ENCODE results near the gene CCL7.

The CCL7 gene

DNA sequence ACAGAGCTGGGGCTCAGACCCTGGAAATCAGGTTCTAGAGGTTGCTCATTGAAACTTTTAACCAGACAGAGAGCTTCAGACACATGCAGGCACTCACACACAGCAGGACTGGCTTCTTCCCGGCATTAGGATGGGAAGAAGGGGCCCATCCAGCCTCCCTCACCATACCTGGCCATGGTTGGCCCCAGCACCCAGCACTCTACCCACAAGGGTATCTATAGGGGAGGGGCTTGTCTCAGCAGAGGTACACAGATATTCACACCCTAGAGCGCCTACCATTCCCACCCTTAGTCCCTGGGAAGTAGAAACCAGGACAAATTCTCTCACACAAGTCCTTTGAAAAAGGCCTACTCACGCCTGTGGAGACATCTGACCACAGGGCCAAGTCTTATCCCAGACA lies 35.4 kb upstream of the CCL7 start:
- Histone ChIP-seq H3K27ac (ENCODE audit: low read depth, low read length) (no peak overlapping the region), H3K27me3 (ENCODE audit: control insufficient read depth, insufficient read depth, low read length) (no peaks in the 10 kb centered on the region), H3K9me3 (ENCODE audit: control insufficient read depth, insufficient read depth, low read depth, low read length) (peaks cover 14% of the 10 kb centered on the region), H3K4me3 (ENCODE audit: low read depth, low read length) (no peak overlapping the region), H3K9ac (ENCODE audit: low read length) (peak overlapping the region; percentile 48), H3K4me1 (ENCODE audit: control insufficient read depth, insufficient read depth, low read length) (peaks cover 25% of the 10 kb centered on the region), H3K36me3 (ENCODE audit: control insufficient read depth, insufficient read depth, low read length) (no peaks in the 10 kb centered on the region)

- Histone ChIP-seq H3K4me1 (ENCODE audit: control insufficient read depth, insufficient read depth, low read length) (peaks cover 25% of the 10 kb centered on the region), H3K27ac (ENCODE audit: low read depth, low read length) (no peak overlapping the region; the same call in 1 of the 2 replicates), H3K9ac (ENCODE audit: low read length) (no peak overlapping the region), H3K36me3 (ENCODE audit: control insufficient read depth, insufficient read depth, low read length) (no peaks in the 10 kb centered on the region), H3K4me3 (ENCODE audit: low read depth, low read length) (no peak overlapping the region), H3K27me3 (ENCODE audit: control insufficient read depth, insufficient read depth, low read length) (no peaks in the 10 kb centered on the region), H3K9me3 (ENCODE audit: control insufficient read depth, insufficient read depth, low read depth, low read length) (peaks cover 5% of the 10 kb centered on the region; the same call in 1 of the 2 replicates)
Measured at GRCh38 chr17:34235389-34236028, 34.5 kb upstream of the CCL7 start.

DNA sequence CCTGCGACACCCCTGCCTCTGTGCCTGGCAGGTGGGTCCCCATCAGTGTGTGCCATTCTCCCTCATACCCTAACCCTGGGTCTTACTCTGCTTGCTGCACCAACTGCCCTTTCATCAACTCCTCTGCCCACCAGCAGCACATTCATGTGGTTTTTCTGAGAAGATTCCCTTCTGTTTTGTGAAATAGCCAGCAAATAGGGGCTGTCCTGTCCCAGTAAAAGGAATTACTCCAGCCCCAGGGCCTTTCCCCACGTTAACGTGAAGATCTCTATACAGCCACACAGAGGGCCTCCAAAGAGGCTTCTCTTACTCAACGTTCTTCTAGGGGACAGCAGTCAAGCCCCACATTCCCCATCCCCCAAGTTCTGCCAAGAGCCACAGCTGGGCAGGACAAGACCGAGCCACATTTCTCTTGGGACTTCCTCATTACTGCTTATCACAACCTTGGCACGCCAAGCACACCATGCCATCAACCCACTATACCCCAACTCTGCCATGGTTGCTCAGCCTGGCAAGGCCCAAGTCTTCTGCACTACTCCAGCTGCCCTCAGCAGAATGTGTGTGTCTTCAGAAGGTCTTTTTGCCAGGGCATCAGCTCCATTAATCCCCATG lies 33.6 kb upstream of the CCL7 start:
- H3K9ac ChIP-seq (ENCODE audit: low read length) = no peak overlapping the region
- H3K4me1 ChIP-seq (ENCODE audit: control insufficient read depth, insufficient read depth, low read length) = peaks cover 25% of the 10 kb centered on the region
- no peaks in the 10 kb centered on the region for H3K27me3 ChIP-seq (ENCODE audit: control insufficient read depth, insufficient read depth, low read length)
- H3K36me3 ChIP-seq (ENCODE audit: control insufficient read depth, insufficient read depth, low read length) = no peaks in the 10 kb centered on the region
- H3K4me3 ChIP-seq (ENCODE audit: low read depth, low read length) = no peak overlapping the region
- no peak overlapping the region; the same call in 1 of the 2 replicates for H3K27ac ChIP-seq (ENCODE audit: low read depth, low read length)
- peaks cover 3% of the 10 kb centered on the region; the same call in 1 of the 2 replicates for H3K9me3 ChIP-seq (ENCODE audit: control insufficient read depth, insufficient read depth, low read depth, low read length)

DNA sequence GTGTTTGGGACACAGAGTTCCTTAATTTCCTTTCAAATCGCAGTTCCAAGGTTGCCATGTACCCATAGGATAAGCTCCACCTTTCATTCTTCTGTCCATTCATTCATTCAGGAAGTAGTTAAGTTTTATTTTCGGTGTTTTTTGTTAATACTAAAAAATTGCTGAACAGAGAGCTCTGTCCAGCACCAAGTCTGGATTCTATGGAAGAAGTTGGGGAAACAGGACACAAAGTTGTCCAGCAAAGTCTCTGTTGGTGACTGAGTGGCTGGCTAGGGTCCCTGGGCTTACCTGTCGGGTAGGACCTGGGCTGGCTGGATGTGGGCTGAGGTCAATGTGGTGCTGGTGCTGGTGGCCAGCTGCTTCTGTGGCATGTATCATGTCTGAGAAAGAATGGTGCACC lies 32.6 kb upstream of the CCL7 start:
- peaks cover 26% of the 10 kb centered on the region for H3K4me1 ChIP-seq (ENCODE audit: control insufficient read depth, insufficient read depth, low read length)

GRCh38 chr17:34241062-34241461 lies 29.0 kb upstream of the CCL7 start:
- 0 out of 2 replicates have a peak, but pooled peaks cover 3% of the 10 kb centered on the region for H3K27me3 ChIP-seq (ENCODE audit: control insufficient read depth, insufficient read depth, low read length)
- peaks cover 7% of the 10 kb centered on the region for H3K4me1 ChIP-seq (ENCODE audit: control insufficient read depth, insufficient read depth, low read length)
- H3K9me3 ChIP-seq (ENCODE audit: control insufficient read depth, insufficient read depth, low read depth, low read length) = no peaks in the 10 kb centered on the region
- no peak overlapping the region for H3K4me3 ChIP-seq (ENCODE audit: low read depth, low read length)
- H3K36me3 ChIP-seq (ENCODE audit: control insufficient read depth, insufficient read depth, low read length) = no peaks in the 10 kb centered on the region
- no peak overlapping the region for H3K9ac ChIP-seq (ENCODE audit: low read length)
- no peak overlapping the region for H3K27ac ChIP-seq (ENCODE audit: low read depth, low read length)

More for the DNA sequence above, 32.6 kb upstream of the CCL7 start:
- Histone ChIP-seq H3K4me3 (ENCODE audit: low read depth, low read length) (no peak overlapping the region), H3K27me3 (ENCODE audit: control insufficient read depth, insufficient read depth, low read length) (no peaks in the 10 kb centered on the region), H3K9me3 (ENCODE audit: control insufficient read depth, insufficient read depth, low read depth, low read length) (no peaks in the 10 kb centered on the region), H3K9ac (ENCODE audit: low read length) (no peak overlapping the region), H3K27ac (ENCODE audit: low read depth, low read length) (no peak overlapping the region), H3K36me3 (ENCODE audit: control insufficient read depth, insufficient read depth, low read length) (no peaks in the 10 kb centered on the region)

DNA sequence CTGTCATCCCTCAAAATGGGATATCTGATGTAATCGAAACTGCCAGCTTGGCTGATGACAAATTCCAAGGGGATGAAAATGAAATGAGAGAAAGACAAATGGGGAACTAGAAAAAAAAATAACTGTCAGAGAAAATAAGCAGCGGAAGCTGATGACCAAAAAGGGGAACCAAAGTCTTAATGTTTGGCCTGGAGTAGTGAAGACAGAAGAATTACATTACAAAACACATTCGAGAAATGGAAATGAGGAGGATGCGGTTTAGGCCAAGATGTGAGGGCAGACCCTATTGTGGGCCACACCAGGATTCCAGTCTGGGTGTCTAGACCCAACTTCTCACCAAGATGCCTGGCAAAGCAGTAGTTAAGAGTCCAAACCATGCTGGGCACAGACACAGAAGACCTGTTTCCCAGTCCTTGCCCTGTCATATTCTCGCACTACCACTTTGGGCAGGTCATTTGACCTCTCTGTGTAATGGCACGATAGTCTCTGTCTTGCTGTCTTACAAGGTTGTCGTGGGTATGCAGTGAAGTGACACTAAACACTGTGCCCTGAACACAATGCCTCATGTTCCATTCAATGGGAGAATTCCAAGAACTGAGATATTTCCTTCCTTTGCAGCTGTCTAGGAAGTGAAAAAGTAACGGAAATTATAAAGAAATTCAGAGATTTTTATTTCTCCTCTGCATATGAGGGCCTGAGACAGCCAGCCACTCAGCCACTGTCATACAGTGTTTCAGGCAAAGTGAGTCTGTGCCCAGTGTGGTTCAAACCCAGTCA lies 27.2 kb upstream of the CCL7 start:
- H3K9me3 ChIP-seq (ENCODE audit: control insufficient read depth, insufficient read depth, low read depth, low read length) = no peaks in the 10 kb centered on the region
- peaks cover 6% of the 10 kb centered on the region for H3K4me1 ChIP-seq (ENCODE audit: control insufficient read depth, insufficient read depth, low read length)
- H3K9ac ChIP-seq (ENCODE audit: low read length) = no peak overlapping the region
- H3K27ac ChIP-seq (ENCODE audit: low read depth, low read length) = no peak overlapping the region
- H3K36me3 ChIP-seq (ENCODE audit: control insufficient read depth, insufficient read depth, low read length) = no peaks in the 10 kb centered on the region
- no peak overlapping the region for H3K4me3 ChIP-seq (ENCODE audit: low read depth, low read length)
- H3K27me3 ChIP-seq (ENCODE audit: control insufficient read depth, insufficient read depth, low read length) = 0 out of 2 replicates have a peak, but pooled peaks cover 5% of the 10 kb centered on the region

DNA sequence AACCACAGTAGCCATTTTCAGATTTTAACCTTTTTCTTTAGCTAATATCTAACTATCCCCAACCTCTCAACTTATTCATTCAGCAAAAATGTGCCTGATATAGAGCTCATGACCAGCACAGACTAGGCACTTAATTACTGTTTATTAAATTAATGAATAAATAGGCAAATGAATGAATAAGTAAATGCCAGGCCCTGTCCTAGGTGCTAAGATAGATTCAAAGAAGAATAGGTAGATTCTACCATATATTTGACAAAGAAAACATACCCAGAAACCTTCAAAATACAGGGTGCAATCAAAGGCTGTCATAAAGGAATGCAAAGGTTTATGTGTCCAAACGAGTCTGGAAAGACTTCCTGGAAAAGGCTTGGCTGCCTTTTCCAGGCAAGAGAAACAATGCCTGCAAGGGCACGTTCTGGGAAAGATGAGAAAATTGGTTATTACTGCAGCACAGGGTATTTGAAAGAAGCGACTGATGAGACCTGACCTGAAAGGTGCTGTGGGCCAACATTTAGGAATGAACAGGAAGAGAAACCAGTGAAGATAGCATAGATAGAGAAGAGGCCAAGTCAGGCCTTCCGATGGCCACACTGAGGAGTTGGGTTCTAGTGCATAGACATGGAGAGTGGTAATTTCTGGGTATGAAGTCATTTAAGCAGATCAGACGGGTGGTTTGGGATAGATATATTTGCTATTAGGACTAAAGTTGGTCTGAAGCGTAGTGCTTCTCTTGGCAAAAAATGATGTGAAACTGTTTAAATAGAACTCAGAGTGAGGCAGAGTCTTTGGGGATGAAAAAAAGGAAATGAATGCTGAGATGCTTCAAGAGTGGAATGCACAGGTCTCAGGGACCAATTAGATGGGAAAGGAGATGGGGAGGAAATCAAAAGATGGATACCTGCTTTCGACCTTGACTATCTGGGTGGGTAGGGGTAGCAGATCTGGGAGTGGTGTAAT lies 26.4 kb upstream of the CCL7 start:
- H3K9me3 ChIP-seq (ENCODE audit: control insufficient read depth, insufficient read depth, low read depth, low read length) = no peaks in the 10 kb centered on the region
- no peak overlapping the region for H3K4me3 ChIP-seq (ENCODE audit: low read depth, low read length)
- 0 out of 2 replicates have a peak, but pooled peaks cover 5% of the 10 kb centered on the region for H3K27me3 ChIP-seq (ENCODE audit: control insufficient read depth, insufficient read depth, low read length)

DNA sequence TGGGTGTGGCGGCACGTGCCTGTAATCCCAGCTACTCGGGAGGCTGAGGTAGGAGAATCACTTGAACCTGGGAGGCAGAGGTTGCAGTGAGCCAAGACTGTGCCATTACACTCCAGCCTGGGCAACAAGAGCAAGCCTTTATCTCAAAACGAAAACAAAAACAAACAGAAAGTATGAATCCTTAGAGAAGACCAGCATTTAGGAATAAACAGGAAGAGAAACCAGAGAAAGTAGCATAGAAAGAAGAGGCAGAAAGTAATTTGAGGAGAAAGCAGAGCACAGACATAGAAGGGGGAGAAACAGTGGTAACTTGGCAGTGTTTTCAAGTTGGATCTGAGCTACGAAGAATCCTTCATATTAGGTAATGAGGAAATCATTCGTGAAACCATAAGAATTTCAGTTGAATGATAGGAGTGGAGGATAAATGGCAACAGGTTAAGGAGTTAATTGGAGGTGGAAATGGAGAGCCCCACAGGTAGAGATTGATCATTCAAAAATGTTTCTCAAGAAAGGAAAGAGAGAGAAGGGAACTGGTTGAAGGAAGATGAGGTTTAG lies 24.6 kb upstream of the CCL7 start:
- H3K4me3 ChIP-seq (ENCODE audit: low read depth, low read length) = no peak overlapping the region
- no peak overlapping the region for H3K27ac ChIP-seq (ENCODE audit: low read depth, low read length)
- no peaks in the 10 kb centered on the region for H3K36me3 ChIP-seq (ENCODE audit: control insufficient read depth, insufficient read depth, low read length)
- no peaks in the 10 kb centered on the region for H3K9me3 ChIP-seq (ENCODE audit: control insufficient read depth, insufficient read depth, low read depth, low read length)
- no peak overlapping the region for H3K9ac ChIP-seq (ENCODE audit: low read length)
- H3K4me1 ChIP-seq (ENCODE audit: control insufficient read depth, insufficient read depth, low read length) = peaks cover 8% of the 10 kb centered on the region
- 0 out of 2 replicates have a peak, but pooled peaks cover 5% of the 10 kb centered on the region for H3K27me3 ChIP-seq (ENCODE audit: control insufficient read depth, insufficient read depth, low read length)

More for the DNA sequence above, 26.4 kb upstream of the CCL7 start:
- Histone ChIP-seq H3K9ac (ENCODE audit: low read length) (no peak overlapping the region), H3K36me3 (ENCODE audit: control insufficient read depth, insufficient read depth, low read length) (no peaks in the 10 kb centered on the region), H3K4me1 (ENCODE audit: control insufficient read depth, insufficient read depth, low read length) (peaks cover 6% of the 10 kb centered on the region), H3K27ac (ENCODE audit: low read depth, low read length) (no peak overlapping the region)

DNA sequence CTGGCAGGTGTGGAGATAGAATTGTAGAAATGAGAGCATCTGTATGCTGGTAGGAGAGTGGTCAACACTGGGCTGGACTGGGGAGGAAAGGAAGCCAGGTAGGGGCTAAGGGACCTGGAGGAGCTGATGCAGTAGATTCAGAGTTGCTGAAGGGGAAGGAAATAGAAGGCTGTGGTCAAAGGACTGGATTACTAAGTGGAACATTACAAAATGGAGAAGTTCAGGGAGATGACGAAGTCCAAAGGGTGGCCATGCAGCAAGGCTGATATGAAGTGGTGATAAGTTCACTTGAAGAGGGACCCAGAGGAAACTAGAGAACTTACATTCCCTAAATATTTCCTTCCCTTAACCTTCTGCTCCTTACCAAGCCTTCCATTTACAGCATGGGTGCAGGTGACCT lies 23.6 kb upstream of the CCL7 start:
- Histone ChIP-seq H3K4me3 (ENCODE audit: low read depth, low read length) (no peak overlapping the region), H3K9me3 (ENCODE audit: control insufficient read depth, insufficient read depth, low read depth, low read length) (no peaks in the 10 kb centered on the region), H3K27ac (ENCODE audit: low read depth, low read length) (no peak overlapping the region), H3K4me1 (ENCODE audit: control insufficient read depth, insufficient read depth, low read length) (peaks cover 18% of the 10 kb centered on the region), H3K9ac (ENCODE audit: low read length) (no peak overlapping the region), H3K36me3 (ENCODE audit: control insufficient read depth, insufficient read depth, low read length) (no peaks in the 10 kb centered on the region), H3K27me3 (ENCODE audit: control insufficient read depth, insufficient read depth, low read length) (0 out of 2 replicates have a peak, but pooled peaks cover 5% of the 10 kb centered on the region)

DNA sequence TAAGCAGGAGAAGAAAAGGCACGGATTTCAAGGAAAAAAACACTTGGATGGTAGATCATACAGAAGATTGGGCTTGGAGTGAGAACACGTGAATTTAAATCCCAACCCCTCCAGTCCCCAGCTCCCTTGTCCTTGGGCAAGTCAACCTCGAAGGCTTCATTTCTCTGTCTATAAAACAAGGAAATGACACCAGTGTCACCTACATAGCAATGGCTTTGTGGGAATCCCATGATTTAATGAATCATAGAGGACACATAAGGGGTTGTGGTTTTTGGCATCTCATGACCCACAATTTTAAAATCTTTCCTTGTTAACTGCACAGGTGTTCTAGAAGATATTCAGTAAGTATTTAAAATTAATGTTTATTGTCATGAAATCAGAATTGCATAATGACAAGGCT lies 23.1 kb upstream of the CCL7 start:
- Histone ChIP-seq H3K27ac (ENCODE audit: low read depth, low read length) (no peak overlapping the region), H3K9me3 (ENCODE audit: control insufficient read depth, insufficient read depth, low read depth, low read length) (no peaks in the 10 kb centered on the region), H3K27me3 (ENCODE audit: control insufficient read depth, insufficient read depth, low read length) (0 out of 2 replicates have a peak, but pooled peaks cover 5% of the 10 kb centered on the region), H3K36me3 (ENCODE audit: control insufficient read depth, insufficient read depth, low read length) (no peaks in the 10 kb centered on the region), H3K4me1 (ENCODE audit: control insufficient read depth, insufficient read depth, low read length) (peaks cover 23% of the 10 kb centered on the region), H3K4me3 (ENCODE audit: low read depth, low read length) (no peak overlapping the region), H3K9ac (ENCODE audit: low read length) (no peak overlapping the region)
